RWPE1 (cell line): ENCODE measurements around the gene RELA.
"Not testable (repeated sequence)": the region's sequence is repeated elsewhere in the genome, so short reads cannot be mapped to it uniquely, and the experiment has no call there.

ENCODE experiments used
- CTCF ChIA-PET: fragments of 350-600 bp; sonication (Branson Sonifier 250); formaldehyde crosslinking; extraction: SDS; loops from one replicate; lab custom pipeline; 2021; lab: Yijun Ruan, JAX
- POLR2A ChIA-PET: fragments of 400-600 bp; formaldehyde crosslinking; extraction: SDS; loops from one replicate; lab custom pipeline; 2020; ENCODE audit warnings: antibody characterized with exemption; ENCODE audit not compliant: low non-redundant PET; lab: Yijun Ruan, JAX
- DNase-seq: peaks from one replicate; pipeline ENCODE4 v3.0.0; 2012; ENCODE audit warnings: low spot score
- H3K27ac ChIP-seq: fragments of 450-650 bp; 2 replicates; pipeline ENCODE4 v1.5.1; 2017
- CTCF ChIP-seq: fragments of 450-650 bp; conservative IDR thresholded peaks from 2 replicates; pipeline ENCODE4 v1.5.1; 2017; ENCODE audit warnings: low read depth, mild to moderate bottlenecking

RELA gene

GRCh38 chr11:65696802-65697552 lies 34.3 kb upstream of the RELA start:
- ChIA-PET POLR2A (no interaction called here), CTCF (interaction anchor here (0.6 to 1.1 kb wide), 2 partner anchors 9 to 123 kb away, joined by 3 to 5 read pairs; no protein-coding TSS in a partner anchor)
- no peak overlapping the region for H3K27ac ChIP-seq

DNA sequence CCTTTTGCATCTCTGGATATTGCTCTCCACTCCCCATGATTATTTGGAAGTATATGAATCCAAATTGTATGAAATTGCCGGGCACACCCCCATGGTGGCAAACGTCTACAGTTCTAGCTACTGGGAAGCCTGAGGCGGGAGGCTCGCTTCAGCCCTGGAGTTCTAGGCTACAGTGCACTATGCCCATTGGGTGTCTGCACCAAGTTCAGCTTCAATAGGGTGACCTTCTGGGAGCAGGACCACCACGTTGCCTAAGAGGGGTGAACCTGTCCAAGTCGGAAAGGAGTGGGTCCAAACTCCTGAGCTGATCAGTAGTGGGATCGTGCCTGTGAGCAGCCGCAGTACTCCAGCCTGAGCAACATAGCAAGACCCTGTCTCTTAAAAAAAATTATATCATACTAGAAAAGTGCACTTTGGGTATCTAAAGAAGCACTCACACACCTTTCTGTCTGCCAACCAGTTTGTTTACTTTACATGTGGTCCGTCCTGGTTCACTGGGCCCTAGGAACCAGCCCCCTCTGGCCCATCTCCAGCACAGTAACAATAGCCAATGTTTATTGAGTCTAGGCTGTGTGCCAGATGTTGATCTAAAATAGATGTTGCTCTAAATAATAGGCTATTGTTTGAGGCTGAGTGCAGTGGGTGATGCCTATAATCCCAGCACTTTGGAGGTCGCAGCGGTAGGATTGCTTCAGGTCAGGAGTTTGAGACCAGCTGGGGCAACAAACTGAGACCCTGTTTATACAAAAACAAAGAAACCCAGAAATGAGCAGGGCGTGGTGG lies 32.9 kb upstream of the RELA start:
- no peak for TF ChIP-seq CTCF
- POLR2A ChIA-PET = no interaction called here
- CTCF ChIA-PET = interaction anchor here (0.6 to 1.3 kb wide), 3 partner anchors 9 to 360 kb away, joined by 3 to 5 read pairs (median 3); no protein-coding TSS in a partner anchor
- no peak overlapping the region for H3K27ac ChIP-seq
- DNase-seq = no peak

More at GRCh38 chr11:65696802-65697552, 34.3 kb upstream of the RELA start:
- TF ChIP-seq CTCF = no peak
- no peak for DNase-seq

DNA sequence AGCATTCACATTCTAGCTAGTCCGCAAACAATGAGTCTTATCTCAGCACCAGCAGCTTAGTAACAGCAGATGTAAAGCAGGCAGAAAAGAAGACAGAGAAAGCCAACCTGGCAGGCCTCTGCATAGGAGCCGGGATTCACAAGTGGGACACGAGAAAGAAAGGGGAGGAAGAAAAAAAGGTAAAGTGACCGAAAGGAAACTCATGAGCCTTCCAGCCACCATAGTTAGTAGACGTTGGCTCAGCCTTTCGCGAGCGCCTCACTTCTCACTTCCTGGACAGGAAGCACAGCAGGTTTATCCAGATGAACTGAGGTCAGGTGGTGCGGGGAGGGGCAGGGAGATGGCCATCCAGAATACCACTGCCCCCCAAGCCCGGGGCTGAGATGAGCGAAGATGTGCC lies 29.7 kb upstream of the RELA start:
- no peak for TF ChIP-seq CTCF
- CTCF ChIA-PET = interaction anchor here (0.7 kb wide), 2 partner anchors 128 to 349 kb away, joined by 4 read pairs; no protein-coding TSS in a partner anchor
- H3K27ac ChIP-seq = no peak overlapping the region
- POLR2A ChIA-PET = no interaction called here
- DNase-seq = no peak

DNA sequence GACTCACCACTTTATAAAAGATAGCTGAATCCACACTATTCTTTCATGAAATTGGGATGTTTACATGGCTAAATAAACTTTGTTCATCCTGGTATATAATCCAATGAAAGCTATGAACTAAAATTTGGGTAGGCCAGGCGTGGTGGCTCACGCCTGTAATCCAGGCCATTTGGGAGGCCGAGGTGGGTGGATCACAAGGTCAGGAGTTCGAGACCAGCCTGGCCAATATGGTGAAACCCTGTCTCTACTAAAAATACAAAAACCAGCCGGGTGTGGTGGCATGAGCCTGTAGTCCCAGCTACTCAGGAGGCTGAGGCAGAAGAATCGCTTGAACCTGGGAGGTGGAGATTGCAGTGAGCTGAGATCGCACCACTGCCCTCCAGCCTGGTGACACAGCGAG lies 29.1 kb upstream of the RELA start:
- DNase-seq, H3K27ac ChIP-seq: not testable (repeated sequence)
- ChIA-PET POLR2A (interaction anchor here (0.6 kb wide), 1 partner anchor 491 kb away, joined by 3 read pairs; no protein-coding TSS in a partner anchor), CTCF (interaction anchor here (0.6 to 0.9 kb wide), 4 partner anchors 14 to 349 kb away, joined by 4 to 7 read pairs (median 4); no protein-coding TSS in a partner anchor)

GRCh38 chr11:65685981-65686380 lies 23.3 kb upstream of the RELA start:
- ChIA-PET CTCF (interaction anchor here (0.8 kb wide), 1 partner anchor 9 kb away, joined by 5 read pairs; no protein-coding TSS in a partner anchor), POLR2A (no interaction called here)
- TF ChIP-seq CTCF = no peak
- H3K27ac ChIP-seq = no peak overlapping the region
- no peak for DNase-seq

- DNase-seq, CTCF ChIA-PET, POLR2A ChIA-PET, H3K27ac ChIP-seq: not testable (repeated sequence)
These were observed 20.8 kb upstream of the RELA start for GRCh38 chr11:65683480-65683879.

DNA sequence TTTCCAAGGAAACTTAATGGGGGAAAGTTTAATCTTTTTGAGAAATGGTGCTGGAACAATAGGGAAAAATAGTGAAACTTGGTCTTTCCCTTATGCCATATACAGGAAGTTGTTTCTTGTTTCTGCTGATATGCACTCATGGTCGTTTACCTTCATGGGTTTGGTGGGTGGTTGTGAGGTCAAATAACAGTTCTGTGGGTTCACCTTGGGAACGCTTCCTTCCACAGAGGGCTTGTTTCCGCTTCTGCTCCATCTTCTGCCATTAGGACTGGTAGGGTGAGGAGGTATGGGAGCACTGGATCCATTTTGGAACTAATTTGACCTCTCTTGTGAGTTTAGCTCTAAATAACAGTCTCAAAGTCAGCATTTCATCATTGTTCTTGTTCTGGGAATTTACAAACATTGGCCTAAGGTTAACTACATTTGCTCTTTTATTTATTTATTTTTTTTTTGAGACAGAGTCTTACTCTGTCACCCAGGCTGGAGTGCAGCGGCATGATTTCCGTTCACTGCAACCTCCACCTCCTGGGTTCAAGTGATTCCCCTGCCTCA lies 17.6 kb upstream of the RELA start:
- no peak for DNase-seq
- no peak for TF ChIP-seq CTCF
- ChIA-PET POLR2A (no interaction called here), CTCF (no interaction called here)
- no peak overlapping the region for H3K27ac ChIP-seq
